ENCODE results near the gene OXA1L.
"Not testable (repeated sequence)": the region's sequence is repeated elsewhere in the genome, so short reads cannot be mapped to it uniquely, and the experiment has no call there.

Gene OXA1L

GRCh38 chr14:22802860-22803686, 36.6 kb downstream of the OXA1L start:
- no peak for DNase-seq

DNA sequence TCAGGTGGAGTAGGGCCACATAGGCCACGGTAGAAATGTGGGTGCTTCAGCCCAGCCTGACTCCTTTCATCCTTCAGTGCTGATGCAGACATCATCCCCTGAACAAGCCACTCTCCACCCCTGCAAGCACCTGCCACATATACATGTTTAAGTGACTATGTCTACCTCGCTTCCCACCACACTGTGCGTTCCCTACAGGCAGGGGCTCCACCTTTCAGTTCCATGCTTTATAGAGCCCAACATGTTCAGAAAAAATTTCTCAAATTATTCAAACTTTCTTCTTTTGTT, 37.1 kb downstream of the OXA1L start:
- DNase-seq = no peak

- DNase-seq = not testable (repeated sequence)
Measured at GRCh38 chr14:22805235-22805634, 38.7 kb downstream of the OXA1L start.

GRCh38 chr14:22807432-22808087, 41.1 kb downstream of the OXA1L start:
- DNase-seq = no peak

- no peak for DNase-seq
Measured at GRCh38 chr14:22808388-22809209, 42.1 kb downstream of the OXA1L start.

DNA sequence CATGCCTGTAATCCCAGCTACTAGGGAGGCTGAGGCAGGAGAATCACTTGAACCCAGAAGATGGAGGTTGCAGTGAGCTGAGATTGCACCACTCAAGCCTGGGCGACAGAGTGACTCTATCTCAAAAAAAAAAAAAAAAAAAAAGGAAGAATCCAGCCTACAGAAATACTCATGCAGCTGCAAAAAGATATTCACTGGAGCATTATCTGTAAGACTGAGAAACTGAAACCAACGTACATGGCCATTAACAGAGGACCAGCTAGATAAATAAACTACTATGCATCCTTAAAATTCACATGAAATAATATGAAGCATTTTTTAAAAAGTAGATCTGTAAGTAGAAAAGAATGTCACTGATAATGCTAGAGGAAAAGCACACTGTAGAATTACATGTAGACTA, 45.2 kb downstream of the OXA1L start:
- DNase-seq = no peak

- no peak for DNase-seq
Measured at GRCh38 chr14:22812744-22813143, 46.3 kb downstream of the OXA1L start.

DNA sequence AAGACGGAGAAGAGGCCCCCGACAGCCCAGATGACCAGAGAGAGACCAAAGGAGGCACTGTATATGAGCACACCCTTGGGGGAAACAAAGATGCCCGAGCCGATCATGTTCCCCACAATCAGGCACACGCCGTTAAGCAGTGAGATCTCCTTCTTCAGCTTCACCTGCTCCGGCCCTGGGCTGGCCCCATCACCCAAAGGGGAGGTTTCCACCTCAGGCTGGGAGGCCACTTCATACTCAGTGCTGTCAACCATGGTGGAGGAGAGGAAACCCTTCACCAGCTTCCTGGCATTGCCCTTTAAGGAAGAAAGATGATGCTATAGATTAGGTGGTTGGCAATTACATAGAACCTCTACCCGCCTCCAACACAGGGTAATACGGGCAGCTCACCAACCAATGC, 46.7 kb downstream of the OXA1L start:
- no peak for DNase-seq

DNA sequence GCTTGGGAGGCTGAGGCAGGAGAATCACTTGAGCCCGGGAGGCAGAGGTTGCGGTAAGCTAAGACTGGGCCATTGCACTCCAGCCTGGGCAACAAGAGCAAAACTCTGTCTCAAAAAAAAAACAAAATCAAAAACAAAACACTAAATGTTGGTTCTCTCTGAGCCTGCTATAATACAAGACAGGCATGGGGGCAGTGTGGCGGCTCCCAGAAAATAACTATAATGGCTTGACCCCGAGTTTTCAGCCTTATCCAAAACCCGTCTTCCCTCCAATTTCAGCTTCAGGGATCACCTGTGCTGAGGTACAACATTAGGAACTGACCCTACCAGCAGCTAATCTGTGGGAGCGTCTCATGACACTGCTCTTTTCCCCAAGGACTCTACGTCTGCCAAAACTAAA, 47.9 kb downstream of the OXA1L start:
- no peak for DNase-seq

DNA sequence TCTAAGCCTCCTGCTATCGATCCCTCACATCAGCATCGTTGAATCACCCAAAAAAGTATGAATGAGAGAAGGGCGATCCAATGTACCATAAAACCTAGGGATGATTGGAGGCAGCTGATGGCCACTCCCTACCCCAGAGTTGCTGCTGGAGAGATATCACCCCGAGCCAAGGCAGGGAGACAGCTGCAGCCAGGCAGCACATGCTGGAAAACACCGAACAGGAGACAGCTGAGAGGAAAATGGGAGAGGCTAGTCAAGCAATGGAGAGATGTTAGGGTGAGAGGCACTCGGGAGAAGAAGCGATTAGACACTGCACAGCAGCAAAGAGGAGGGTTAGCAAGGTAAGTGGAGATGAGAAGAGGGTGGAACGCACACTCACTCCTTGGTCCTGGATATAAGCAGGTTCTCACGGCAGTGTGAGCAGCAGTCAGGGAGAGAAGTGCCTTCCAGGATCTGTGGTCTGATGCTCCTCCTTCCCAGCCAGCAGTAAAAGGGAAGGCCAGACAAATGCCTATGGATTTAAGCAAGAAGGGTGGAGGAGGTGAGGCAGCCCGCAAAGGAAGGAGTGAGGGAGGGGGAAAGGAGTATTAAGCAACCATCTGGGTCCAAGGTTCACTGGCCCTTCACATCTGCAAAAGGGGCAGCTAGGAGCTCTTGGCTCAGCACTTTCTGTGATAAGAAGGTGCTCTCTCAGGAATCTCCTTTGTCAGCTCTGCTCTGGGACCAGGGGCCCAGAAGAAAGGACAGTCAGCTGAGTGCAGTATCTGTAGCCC, 48.6 kb downstream of the OXA1L start, which contains the start of gene SLC7A7:
Gene SLC7A7 (minus strand): TSS at position 495 of the 773 bp plus-strand sequence. CDS start 2,037 bp downstream, outside the sequence.
- DNase-seq = no peak

- DNase-seq = no peak
Measured at GRCh38 chr14:22819151-22819988, 52.9 kb downstream of the OXA1L start.

GRCh38 chr14:22820731-22821130, 54.2 kb downstream of the OXA1L start:
- DNase-seq = no peak

DNA sequence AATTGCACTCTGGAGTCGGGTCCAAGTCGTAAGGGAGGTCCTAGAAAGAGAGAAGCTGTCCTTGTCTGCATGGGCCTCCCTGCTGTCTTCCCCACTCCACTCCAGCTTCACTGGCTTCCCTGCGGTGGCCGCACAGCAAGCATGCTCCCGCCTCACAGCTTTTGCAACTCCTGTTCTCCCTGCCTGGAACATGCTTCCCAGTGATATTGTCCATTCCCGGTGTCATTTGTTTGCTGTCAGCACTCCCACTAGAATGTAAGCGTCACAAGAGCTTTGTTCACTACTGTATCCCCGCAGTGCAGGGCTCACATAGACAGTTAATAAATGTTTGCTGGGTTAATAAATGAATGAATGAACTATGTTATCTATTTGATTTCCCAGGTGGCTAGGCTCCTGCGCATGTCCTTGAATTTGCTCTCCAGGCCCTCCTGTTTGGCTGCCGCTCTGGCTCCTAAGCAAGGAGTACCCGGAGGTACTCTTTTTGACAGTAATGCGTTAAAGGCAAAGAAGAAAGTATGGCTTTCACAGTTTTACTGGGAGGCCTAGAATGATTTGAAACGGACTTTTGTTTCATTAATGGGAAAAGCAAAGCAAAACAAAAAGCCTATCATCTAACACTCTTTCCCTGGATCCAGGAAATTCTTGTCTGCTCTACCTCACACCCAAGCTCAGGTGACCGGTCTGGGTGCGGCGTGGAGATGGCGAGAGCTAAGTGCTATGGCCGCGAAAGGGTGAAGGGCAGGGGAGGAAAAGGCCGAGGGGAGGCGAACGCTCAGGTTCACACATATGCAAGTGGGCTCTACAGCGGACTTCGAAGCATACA, 54.9 kb downstream of the OXA1L start:
- no peak for DNase-seq

DNA sequence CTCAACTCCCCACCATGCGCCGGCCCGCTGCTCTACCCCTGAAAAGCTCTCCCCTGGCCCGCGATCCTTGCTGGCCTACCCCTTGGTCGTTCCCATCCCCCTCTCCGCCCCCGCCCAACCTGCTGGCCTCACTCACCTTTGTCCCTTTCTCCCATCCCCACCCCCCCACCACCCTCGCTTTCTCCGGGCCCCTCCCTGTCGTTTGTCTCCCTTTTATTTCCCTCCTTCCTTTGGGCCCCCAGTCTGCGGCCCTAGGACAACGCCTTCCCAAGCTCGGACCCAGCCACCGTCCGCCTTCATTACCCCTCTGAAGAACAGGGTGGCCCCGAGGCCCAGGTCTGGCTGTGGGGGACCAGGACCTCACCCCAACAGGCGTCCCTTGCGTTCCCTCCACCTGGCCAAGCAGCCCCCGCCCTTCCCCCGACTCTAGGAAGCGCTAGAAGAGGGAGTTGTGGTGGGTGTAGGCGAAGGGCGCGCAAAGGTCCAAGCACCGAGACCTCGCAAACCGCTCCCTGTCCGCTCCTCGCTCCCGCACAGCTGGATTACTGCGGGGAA, 55.6 kb downstream of the OXA1L start:
- no peak for DNase-seq

Data from NCI-H1048 (cell line).